K562 (cell line): ENCODE data around the gene CSAG1. TPM values are rescaled to one million over a fixed set of nuclear protein-coding genes. Genes with fewer than 3 reads are reported as not detected.

Source experiments
- polyA plus RNA-seq, 8 experiments: library from polyadenylated mRNA; depleted of rRNA in 4 of 8; stranded (reverse) in 5 of 8; unstranded in 3 of 8; fragments of >200 nt; fragmentation: Nextera tagmentation in 2 of 8; fragmentation: Illumina TruSeq in 1 of 8; extraction: Ambion mirVana in 2 of 8; extraction: Trizol in 1 of 8; gene quantifications; 2 replicates each; pipeline versions ENCODE4 v1.2.1 to v1.2.3, GENCODE V29; 2011 to 2014; ENCODE audit warnings: inconsistent platforms in 1 of 8, missing spikeins in 1 of 8
- total RNA-seq, 7 experiments: library from RNA; depleted of rRNA in 6 of 7; stranded (reverse); fragments of >200 nt in 6 of 7; fragmentation: Illumina TruSeq in 2 of 7; extraction: Trizol in 2 of 7; gene quantifications; 2 replicates each; pipeline versions ENCODE4 v1.2.1 to v1.2.3, GENCODE V29; 2011 to 2021; ENCODE audit warnings: low replicate concordance in 1 of 7

CSAG1 gene
- total and polyA plus RNA-seq, 9 of the 15 experiments (the other 6 are each of a cell fraction or from before 2014, with no cell fraction given) = 43.1 to 170 (median 62.1) TPM

Other genes starting within 250 kb of the CSAG1 start
Only the 7 nearest of the 11 such genes appear.
- 169 and 219 TPM in 2 replicates for gene MAGEA3, start 34.9 kb downstream of the CSAG1 start, total RNA-seq (2014; rRNA removed)
- gene MAGEA3, start 34.9 kb downstream of the CSAG1 start, total RNA-seq (2014; rRNA removed; fragmentation: Illumina TruSeq; extraction: Trizol) = 86.1 and 103 TPM in 2 replicates
- gene MAGEA3, start 34.9 kb downstream of the CSAG1 start, total RNA-seq (2015; rRNA removed; fragmentation: Illumina TruSeq; extraction: Trizol) = 150 and 154 TPM in 2 replicates
- gene MAGEA3, start 34.9 kb downstream of the CSAG1 start, total RNA-seq (2021) = 157 and 169 TPM in 2 replicates
- gene MAGEA3, start 34.9 kb downstream of the CSAG1 start, polyA plus RNA-seq (2011; rRNA removed) = 124 and 144 TPM in 2 replicates
- gene MAGEA3, start 34.9 kb downstream of the CSAG1 start, polyA plus RNA-seq (2014; fragmentation: Illumina TruSeq; extraction: Trizol) = 187 and 197 TPM in 2 replicates
- 10 to 100 TPM in 1 of 2 experiments, 1 to 10 TPM in 1; 8.1 to 17.5 TPM for gene MAGEA3, start 34.9 kb downstream of the CSAG1 start, polyA plus RNA-seq (2014; fragmentation: Nextera tagmentation; extraction: Ambion mirVana)
- 136 and 149 TPM in 2 replicates for gene MAGEA3, start 34.9 kb downstream of the CSAG1 start, polyA plus RNA-seq (2014; rRNA removed)
- gene CSAG2, start 24.4 kb downstream of the CSAG1 start, total RNA-seq (2014; rRNA removed) = not detected in 2 replicates
- not detected in 2 replicates for gene CSAG2, start 24.4 kb downstream of the CSAG1 start, total RNA-seq (2014; rRNA removed; fragmentation: Illumina TruSeq; extraction: Trizol)
- gene CSAG2, start 24.4 kb downstream of the CSAG1 start, total RNA-seq (2015; rRNA removed; fragmentation: Illumina TruSeq; extraction: Trizol) = 0.29 TPM in 1 of 2 replicates, not detected in the other
- gene CSAG2, start 24.4 kb downstream of the CSAG1 start, total RNA-seq (2021) = not detected in 2 replicates
- gene CSAG2, start 24.4 kb downstream of the CSAG1 start, polyA plus RNA-seq (2011; rRNA removed) = 0.25 and 0.88 TPM in 2 replicates
- 0.18 TPM in 1 of 2 replicates, not detected in the other for gene CSAG2, start 24.4 kb downstream of the CSAG1 start, polyA plus RNA-seq (2014; fragmentation: Illumina TruSeq; extraction: Trizol)
- under 1 TPM in 1 of 2 experiments, not detected in 1; 0.38 TPM for gene CSAG2, start 24.4 kb downstream of the CSAG1 start, polyA plus RNA-seq (2014; fragmentation: Nextera tagmentation; extraction: Ambion mirVana)
- 0.12 TPM in 1 of 2 replicates, not detected in the other for gene CSAG2, start 24.4 kb downstream of the CSAG1 start, polyA plus RNA-seq (2014; rRNA removed)
- gene MAGEA2B, start 19.1 kb downstream of the CSAG1 start, total RNA-seq (2014; rRNA removed) = 6.5 and 12.6 TPM in 2 replicates
- gene MAGEA2B, start 19.1 kb downstream of the CSAG1 start, total RNA-seq (2014; rRNA removed; fragmentation: Illumina TruSeq; extraction: Trizol) = 3.9 and 6.9 TPM in 2 replicates
- 10.0 and 11.9 TPM in 2 replicates for gene MAGEA2B, start 19.1 kb downstream of the CSAG1 start, total RNA-seq (2015; rRNA removed; fragmentation: Illumina TruSeq; extraction: Trizol)
- 40.7 and 53.3 TPM in 2 replicates for gene MAGEA2B, start 19.1 kb downstream of the CSAG1 start, total RNA-seq (2021)
- 18.3 and 34.3 TPM in 2 replicates for gene MAGEA2B, start 19.1 kb downstream of the CSAG1 start, polyA plus RNA-seq (2011; rRNA removed)
- gene MAGEA2B, start 19.1 kb downstream of the CSAG1 start, polyA plus RNA-seq (2014; fragmentation: Illumina TruSeq; extraction: Trizol) = 15.2 and 29.4 TPM in 2 replicates
- gene MAGEA2B, start 19.1 kb downstream of the CSAG1 start, polyA plus RNA-seq (2014; fragmentation: Nextera tagmentation; extraction: Ambion mirVana) = 1 to 10 TPM; 1.9 to 9.6 TPM
- gene MAGEA2B, start 19.1 kb downstream of the CSAG1 start, polyA plus RNA-seq (2014; rRNA removed) = 13.5 and 21.6 TPM in 2 replicates
- gene MAGEA12, start within 50 bp of the CSAG1 start, total RNA-seq (2014; rRNA removed) = 93.3 and 103 TPM in 2 replicates
- gene MAGEA12, start within 50 bp of the CSAG1 start, total RNA-seq (2014; rRNA removed; fragmentation: Illumina TruSeq; extraction: Trizol) = 64.0 and 71.3 TPM in 2 replicates
- 77.4 and 78.2 TPM in 2 replicates for gene MAGEA12, start within 50 bp of the CSAG1 start, total RNA-seq (2015; rRNA removed; fragmentation: Illumina TruSeq; extraction: Trizol)
- 76.2 and 80.4 TPM in 2 replicates for gene MAGEA12, start within 50 bp of the CSAG1 start, total RNA-seq (2021)
- 87.8 and 93.3 TPM in 2 replicates for gene MAGEA12, start within 50 bp of the CSAG1 start, polyA plus RNA-seq (2011; rRNA removed)
- gene MAGEA12, start within 50 bp of the CSAG1 start, polyA plus RNA-seq (2014; fragmentation: Illumina TruSeq; extraction: Trizol) = 91.2 and 91.4 TPM in 2 replicates
- gene MAGEA12, start within 50 bp of the CSAG1 start, polyA plus RNA-seq (2014; fragmentation: Nextera tagmentation; extraction: Ambion mirVana) = 10 to 100 TPM; 53.4 to 74.0 TPM
- 95.5 and 101 TPM in 2 replicates for gene MAGEA12, start within 50 bp of the CSAG1 start, polyA plus RNA-seq (2014; rRNA removed)
- 39.7 and 43.0 TPM in 2 replicates for gene MAGEA2, start 20.1 kb upstream of the CSAG1 start, total RNA-seq (2014; rRNA removed)
- gene MAGEA2, start 20.1 kb upstream of the CSAG1 start, total RNA-seq (2014; rRNA removed; fragmentation: Illumina TruSeq; extraction: Trizol) = 34.9 and 35.6 TPM in 2 replicates
- 33.0 and 37.1 TPM in 2 replicates for gene MAGEA2, start 20.1 kb upstream of the CSAG1 start, total RNA-seq (2015; rRNA removed; fragmentation: Illumina TruSeq; extraction: Trizol)
- 23.5 and 27.5 TPM in 2 replicates for gene MAGEA2, start 20.1 kb upstream of the CSAG1 start, total RNA-seq (2021)
- gene MAGEA2, start 20.1 kb upstream of the CSAG1 start, polyA plus RNA-seq (2011; rRNA removed) = 48.5 and 80.3 TPM in 2 replicates
- 30.5 and 38.8 TPM in 2 replicates for gene MAGEA2, start 20.1 kb upstream of the CSAG1 start, polyA plus RNA-seq (2014; fragmentation: Illumina TruSeq; extraction: Trizol)
- 10 to 100 TPM; 18.6 to 32.5 TPM for gene MAGEA2, start 20.1 kb upstream of the CSAG1 start, polyA plus RNA-seq (2014; fragmentation: Nextera tagmentation; extraction: Ambion mirVana)
- gene MAGEA2, start 20.1 kb upstream of the CSAG1 start, polyA plus RNA-seq (2014; rRNA removed) = 45.1 and 45.2 TPM in 2 replicates
- gene CSAG3, start 25.5 kb upstream of the CSAG1 start, total RNA-seq (2014; rRNA removed) = 3.9 and 4.2 TPM in 2 replicates
- gene CSAG3, start 25.5 kb upstream of the CSAG1 start, total RNA-seq (2014; rRNA removed; fragmentation: Illumina TruSeq; extraction: Trizol) = 11.7 and 11.9 TPM in 2 replicates
- gene CSAG3, start 25.5 kb upstream of the CSAG1 start, total RNA-seq (2015; rRNA removed; fragmentation: Illumina TruSeq; extraction: Trizol) = 14.4 and 17.8 TPM in 2 replicates
- gene CSAG3, start 25.5 kb upstream of the CSAG1 start, total RNA-seq (2021) = 12.3 and 12.7 TPM in 2 replicates
- 18.0 and 36.6 TPM in 2 replicates for gene CSAG3, start 25.5 kb upstream of the CSAG1 start, polyA plus RNA-seq (2011; rRNA removed)
- gene CSAG3, start 25.5 kb upstream of the CSAG1 start, polyA plus RNA-seq (2014; fragmentation: Illumina TruSeq; extraction: Trizol) = 26.0 and 32.8 TPM in 2 replicates
- 10 to 100 TPM; 17.6 to 23.1 TPM for gene CSAG3, start 25.5 kb upstream of the CSAG1 start, polyA plus RNA-seq (2014; fragmentation: Nextera tagmentation; extraction: Ambion mirVana)
- 18.3 and 21.1 TPM in 2 replicates for gene CSAG3, start 25.5 kb upstream of the CSAG1 start, polyA plus RNA-seq (2014; rRNA removed)
- 132 and 140 TPM in 2 replicates for gene MAGEA6, start 36.0 kb upstream of the CSAG1 start, total RNA-seq (2014; rRNA removed)
- 77.9 and 80.5 TPM in 2 replicates for gene MAGEA6, start 36.0 kb upstream of the CSAG1 start, total RNA-seq (2014; rRNA removed; fragmentation: Illumina TruSeq; extraction: Trizol)
- 90.3 and 92.5 TPM in 2 replicates for gene MAGEA6, start 36.0 kb upstream of the CSAG1 start, total RNA-seq (2015; rRNA removed; fragmentation: Illumina TruSeq; extraction: Trizol)
- 107 and 113 TPM in 2 replicates for gene MAGEA6, start 36.0 kb upstream of the CSAG1 start, total RNA-seq (2021)
- 95.3 and 116 TPM in 2 replicates for gene MAGEA6, start 36.0 kb upstream of the CSAG1 start, polyA plus RNA-seq (2011; rRNA removed)
- 103 and 119 TPM in 2 replicates for gene MAGEA6, start 36.0 kb upstream of the CSAG1 start, polyA plus RNA-seq (2014; fragmentation: Illumina TruSeq; extraction: Trizol)
- gene MAGEA6, start 36.0 kb upstream of the CSAG1 start, polyA plus RNA-seq (2014; fragmentation: Nextera tagmentation; extraction: Ambion mirVana) = 10 to 100 TPM; 15.4 to 26.2 TPM
- 95.5 and 101 TPM in 2 replicates for gene MAGEA6, start 36.0 kb upstream of the CSAG1 start, polyA plus RNA-seq (2014; rRNA removed)